Activated CD8-positive, alpha-beta memory T cell treated with anti-CD3 and anti-CD28 coated beads for 1 hour (primary cell): ENCODE measurements around the gene TXNRD3.

ENCODE experiments used
- DNase-seq, 2 donors: peaks; one replicate each; pipeline ENCODE4 v3.0.0-alpha.2; 2020; ENCODE audit warnings: low read depth in 1 of 2; ENCODE audit errors: extremely low read depth in 1 of 2

TXNRD3 gene

DNA sequence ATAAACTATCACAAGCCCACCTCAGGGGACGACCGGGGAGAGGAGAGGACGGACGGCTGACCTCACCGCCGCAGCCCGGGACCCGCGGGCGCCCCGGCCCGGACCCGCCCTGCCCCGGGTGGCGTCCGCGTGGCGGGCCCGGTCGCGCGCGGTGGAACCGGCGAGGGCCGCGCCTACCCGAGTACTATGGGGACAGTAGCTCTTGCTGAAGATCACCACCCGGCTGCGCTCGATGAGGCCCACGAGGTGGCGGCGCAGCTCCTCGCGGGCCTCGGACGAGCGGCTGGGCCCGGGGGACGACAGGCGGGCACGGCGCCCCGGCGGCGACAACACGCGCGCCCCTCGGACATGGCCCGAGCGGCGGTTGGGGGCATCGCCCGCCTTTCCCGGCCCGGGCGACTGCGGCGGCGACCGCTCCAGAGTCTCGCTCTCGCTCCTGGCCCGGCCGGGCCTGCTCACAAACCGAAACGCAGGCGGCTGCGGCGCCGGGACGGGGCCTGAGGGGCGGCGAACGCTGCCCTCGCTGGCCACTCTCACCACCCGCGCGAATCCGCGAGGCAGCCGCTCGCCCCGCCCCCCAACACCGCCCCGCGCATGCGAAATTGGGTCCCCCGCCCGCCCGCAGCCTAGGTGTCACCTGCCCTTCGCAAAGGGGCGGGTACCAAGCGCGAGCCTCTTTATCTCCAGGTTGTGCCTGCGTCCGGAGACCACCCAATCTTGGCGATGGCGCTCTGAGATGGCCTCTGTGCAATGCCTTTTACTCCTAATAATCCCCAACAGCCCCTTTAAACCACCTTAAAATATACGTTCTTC is at the start of gene TXNRD3:
Gene TXNRD3, minus strand, starts transcription at position 554 of the 813 bp plus-strand sequence.
- DNase-seq: peak; percentile 39 to 64

DNA sequence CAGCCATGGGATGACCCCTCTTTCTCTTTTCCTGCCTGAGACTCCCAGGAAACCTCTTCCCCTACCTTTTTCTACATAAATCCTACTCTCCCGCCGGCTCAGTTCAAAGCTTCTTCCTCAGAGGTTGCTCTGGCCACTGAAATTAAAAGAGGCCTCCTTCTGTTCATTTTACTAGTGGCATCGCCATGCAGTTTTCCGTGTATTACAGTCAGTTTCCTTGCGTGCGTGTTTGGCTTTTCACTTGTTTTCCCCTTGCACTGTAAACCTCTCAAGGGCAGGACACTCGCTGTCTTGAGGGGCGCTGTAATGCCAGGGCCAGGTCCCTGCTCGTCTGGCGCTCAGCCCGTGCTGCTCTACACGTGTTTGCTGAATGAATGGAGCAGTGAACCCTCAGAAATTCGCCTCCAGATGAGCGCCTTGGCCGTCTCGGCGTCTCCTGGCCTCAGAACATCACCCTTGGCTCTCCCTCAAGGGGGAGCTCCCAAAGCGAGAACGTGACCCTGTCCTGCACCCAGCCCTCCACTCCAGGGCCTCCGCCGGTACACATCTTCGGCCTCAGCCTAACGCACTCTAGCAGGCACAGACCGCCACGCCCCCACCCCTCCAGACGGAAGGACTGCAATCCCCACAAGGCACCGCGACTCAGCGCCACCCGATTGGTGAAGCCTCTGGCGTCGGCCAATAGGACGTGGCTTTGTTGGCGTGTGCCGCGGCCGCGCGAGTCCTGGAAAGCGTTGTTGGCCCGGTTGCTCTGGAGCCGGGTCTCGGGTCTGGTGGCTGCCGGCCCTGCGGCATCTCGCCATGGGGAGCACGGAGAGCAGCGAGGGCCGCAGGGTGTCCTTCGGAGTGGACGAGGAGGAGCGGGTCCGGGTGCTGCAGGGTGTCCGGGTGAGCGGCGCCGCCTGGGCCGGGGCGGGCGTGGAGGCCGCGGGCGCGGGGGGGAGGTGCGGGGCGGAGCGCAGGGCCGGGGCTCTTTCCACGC is 48.9 kb upstream of the TXNRD3 start, which contains the start of gene CHCHD6:
Gene CHCHD6, plus strand, starts transcription at position 729 of the 982 bp plus-strand sequence. Its CDS starts 73 bp downstream, at position 802.
- peak; percentile 90 to 92 for DNase-seq

DNA sequence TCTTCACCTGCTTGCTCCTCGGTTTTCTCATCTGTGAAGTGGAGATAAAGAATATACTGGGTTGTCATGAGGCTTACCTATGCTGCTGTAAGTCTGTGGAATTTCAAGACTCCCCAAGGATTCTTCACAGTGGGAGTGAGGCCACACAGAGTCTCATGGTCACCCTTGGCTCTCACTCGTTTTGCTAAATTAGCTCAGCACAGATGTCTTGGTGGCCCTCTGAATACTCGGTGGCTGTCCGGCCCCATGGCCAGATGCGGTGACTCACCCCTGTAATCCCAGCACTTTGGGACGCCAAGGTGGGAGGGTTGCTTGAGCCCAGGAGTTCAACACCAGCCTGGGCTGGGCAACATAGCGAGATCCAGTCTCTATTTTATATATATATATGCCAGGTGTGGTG is 44.1 kb upstream of the TXNRD3 start:
- DNase-seq: no peak

DNA sequence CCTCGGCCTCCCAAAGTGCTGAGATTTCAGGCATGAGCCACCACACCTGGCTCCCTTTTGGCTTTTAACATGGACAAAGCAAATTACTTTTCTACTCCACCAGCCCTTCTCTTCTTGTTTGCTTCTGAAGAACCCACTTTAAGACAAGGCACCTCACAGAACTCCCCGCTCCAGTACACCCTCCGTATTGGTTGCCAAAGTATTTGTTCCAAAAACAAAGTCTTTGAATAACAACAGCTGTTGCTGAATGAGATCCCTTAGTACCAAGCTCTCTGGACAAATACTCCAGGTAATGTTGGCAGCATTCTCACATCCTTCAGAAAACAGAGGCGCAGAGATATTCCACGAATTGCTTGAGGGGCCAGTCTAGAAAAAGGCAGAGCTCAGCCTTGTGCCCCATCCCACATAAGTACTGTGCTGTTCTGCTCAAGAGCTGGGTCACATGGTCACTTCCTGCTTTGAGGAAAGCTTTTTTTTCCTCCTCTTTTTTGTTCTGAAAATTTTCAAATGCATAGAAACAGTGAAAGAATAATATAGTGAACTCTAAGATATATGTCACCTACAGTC is 41.9 kb upstream of the TXNRD3 start:
- DNase-seq: no peak

DNA sequence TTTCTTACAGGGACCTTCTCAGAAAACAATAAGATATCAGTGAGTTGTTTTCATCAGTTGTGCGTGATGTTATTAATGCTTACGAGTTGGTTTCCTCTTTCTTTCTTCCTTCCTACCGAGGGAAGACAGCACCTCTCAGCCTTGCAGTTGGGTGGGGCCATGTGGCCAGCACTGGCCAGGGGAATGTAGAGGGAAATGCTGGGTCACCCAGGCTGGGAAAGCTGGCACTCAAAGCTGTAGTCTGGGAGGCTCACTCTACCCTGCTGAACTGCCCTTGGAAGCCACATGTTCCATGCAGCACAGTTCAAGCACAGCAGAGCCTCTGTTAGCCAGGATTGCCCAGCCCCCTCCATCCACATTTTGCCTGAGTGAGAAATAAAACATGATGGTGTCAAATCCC is 39.0 kb upstream of the TXNRD3 start:
- DNase-seq: no peak

DNA sequence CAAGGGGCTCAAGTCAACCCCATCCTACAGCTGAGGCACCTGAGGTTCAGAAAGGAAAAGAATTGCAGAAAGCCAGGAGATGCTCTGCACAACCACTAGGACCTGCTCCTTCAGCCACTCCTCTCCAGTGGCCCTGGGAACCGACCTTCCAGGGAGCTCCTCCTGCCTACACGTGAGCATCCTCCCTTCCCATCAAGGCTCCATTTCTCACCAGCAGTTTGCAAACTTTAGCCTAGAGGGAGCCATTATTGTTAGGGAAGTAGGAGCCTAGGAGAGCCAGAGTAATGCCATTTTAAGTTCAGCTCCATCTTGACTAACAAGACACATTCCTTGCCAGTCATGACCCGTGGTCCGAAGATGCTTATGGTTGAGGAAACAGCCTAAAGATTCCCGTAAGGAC is 37.9 kb upstream of the TXNRD3 start:
- no peak for DNase-seq

DNA sequence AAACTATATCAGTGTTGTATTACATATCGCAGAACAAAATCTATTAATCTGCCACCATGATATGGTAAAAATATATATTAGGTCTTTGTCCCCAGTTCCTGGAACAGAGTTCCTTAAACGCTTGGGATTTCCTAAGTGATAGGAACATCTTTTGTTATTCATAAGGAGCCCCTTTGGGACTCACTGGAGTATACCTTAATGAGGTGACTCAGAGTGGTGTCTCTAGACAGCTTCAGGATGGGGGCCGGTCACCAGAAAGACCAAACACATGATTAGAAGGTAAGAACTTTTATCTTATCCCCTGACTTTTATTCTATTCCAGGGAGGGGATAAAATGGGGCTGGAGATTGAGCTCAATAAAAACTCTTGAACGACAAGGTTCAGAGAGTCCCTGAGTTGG is 36.8 kb upstream of the TXNRD3 start:
- no peak for DNase-seq

DNA sequence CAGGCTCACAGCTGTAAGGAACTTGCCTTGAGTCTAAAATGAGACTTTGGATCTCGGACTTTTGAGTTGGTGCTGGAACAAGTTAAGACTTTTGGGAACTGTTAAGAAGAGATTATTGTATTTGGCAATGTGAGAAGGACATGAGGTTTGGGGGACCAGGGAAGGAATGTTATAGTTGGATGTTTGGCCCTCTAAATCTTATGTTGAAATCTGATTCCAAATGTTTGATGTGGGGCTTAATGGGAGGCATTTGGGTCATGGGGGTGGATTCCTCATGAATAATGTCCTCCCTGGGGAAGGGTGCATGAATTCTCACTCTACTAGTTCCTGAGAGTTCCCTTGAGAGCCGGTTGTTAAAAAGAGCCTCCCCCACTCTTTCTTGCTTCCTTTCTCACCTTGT is 30.6 kb upstream of the TXNRD3 start:
- DNase-seq: no peak

DNA sequence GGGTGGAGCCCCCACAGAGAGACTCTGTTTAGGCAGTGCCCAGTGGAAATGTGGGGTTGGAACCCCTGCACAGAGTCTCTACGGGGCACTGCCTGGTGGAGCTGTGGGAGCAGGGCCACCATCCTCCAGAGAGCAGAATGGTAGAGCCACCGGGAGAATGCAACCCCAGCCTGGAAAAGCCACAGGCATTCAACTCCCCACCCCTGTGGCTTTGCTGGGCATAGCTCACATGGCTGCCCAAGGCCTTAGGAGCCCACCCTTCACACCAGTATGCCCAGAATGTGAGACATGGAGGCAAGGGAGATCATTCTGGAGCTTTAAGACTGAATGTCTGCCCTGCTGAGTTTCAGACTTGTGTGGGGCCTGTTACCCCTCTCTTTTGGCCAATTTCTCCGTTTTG is 30.1 kb upstream of the TXNRD3 start:
- DNase-seq: no peak

DNA sequence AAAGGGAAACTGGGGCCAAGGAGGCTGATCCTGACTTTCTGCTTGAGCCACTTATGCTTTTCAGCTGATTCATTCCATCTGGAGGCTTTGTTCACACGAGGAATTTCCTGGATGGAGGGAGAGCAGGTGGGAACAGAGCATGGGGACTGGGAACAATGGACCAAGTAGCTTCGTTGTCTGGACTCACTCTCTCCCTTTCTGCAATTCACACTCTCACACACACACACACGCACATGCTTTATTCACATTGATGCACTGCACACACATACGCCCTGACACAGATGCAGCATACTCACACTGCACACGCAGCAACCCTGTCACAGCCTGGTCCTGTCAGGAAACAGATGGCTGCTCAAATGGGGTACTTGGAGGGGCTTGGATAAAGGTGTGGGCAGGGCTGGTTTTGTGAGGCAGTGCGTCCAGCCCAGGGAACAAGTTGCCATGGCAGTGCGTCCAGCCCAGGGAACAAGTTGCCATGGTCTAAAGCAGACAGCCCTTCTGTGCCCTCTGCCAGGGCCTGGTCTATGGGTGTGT is 29.4 kb upstream of the TXNRD3 start:
- no peak for DNase-seq

DNA sequence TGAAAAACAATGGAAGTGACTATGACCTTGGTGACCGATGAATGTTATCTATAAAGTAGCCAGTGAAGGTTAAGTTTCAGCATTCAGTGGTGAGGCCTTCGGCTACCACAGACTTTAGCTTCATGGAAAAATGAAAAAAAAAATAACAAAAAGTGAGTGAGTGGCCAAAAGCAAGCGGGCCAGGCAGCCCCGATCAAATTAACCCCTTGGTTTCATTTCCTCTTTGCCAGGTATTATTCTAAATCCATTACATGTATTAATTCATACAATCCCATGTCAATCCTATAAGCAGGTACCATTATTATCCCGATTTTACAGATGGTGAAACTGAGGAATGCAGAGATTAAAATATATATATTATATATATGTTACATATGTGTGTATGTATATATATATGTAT is 28.1 kb upstream of the TXNRD3 start:
- DNase-seq: no peak

DNA sequence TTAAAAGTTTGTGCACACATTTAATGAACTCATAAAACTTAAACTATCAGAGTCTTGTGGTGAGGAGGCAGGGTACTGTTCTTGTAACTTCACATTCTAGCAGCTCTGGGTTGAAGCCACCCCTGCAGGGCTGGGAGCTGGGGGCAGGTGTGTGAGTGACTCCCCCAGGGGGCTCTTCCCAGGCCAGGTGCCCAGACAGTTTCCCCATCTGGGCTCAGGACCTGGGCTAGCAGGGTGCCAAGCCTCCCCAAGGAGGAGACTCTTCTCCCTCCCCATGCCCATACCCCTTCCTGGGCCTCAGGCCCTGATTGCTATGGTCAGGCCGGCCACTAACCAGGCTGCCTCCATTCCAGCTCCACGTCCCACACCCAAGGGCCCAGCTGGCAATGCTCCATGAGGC is 27.1 kb upstream of the TXNRD3 start:
- DNase-seq: no peak

DNA sequence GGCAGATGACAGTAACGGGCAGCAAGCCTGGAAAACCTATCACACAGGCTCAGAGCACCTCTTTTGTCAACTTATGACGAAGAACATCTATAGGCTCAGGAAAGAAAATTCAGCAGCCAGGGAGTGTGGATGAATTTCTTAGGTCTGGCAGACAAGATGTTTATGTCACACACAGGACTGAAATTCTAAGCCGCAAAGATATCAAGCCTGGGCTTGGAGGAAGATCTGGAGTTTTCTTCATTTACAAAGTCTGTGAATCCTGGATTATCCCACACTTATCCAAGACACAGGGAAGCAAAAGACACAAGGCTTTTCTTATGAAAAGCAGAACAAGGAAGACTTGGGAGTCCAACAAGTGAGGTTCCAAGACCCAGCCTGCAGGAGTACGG is 25.7 kb upstream of the TXNRD3 start:
- DNase-seq: no peak

DNA sequence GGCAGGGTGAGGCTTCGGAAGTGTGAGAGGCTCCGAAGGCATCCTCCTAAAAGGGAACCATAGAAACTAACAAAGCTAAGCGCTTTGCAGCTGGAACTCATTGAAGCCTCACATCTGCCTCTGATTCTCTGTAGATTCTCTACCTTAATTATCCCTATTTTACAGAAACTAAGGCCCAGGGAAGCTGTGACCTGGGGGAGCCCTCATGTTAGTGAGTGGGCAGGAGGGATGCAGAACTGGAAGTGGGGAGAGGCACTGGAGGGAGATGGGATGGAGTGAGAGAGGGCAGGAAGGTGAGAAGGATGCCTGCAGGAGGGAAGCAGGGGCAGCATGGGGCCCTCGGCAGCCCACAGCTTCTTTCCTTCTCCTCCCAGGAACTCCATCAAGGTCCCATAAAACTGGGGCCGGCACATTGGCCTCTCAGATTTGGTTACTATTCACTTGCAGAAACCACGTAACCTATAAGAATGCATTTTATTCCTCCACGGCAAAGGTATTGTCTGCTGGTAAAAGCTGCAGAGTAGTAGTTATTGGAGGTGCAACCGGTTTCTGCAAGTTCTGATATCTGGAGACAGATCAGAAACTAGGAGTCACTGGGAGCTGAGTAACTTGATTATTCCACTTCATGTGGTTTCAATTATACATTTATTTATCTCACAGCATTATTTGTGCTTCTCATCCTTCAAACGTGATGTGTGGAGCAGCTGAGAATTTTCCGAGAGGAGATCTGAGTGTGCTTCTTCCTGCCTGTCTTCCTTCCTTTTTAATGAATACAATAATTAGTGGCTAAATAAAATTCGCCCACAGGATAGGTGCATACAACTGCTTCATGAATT is 25.1 kb upstream of the TXNRD3 start:
- no peak for DNase-seq

DNA sequence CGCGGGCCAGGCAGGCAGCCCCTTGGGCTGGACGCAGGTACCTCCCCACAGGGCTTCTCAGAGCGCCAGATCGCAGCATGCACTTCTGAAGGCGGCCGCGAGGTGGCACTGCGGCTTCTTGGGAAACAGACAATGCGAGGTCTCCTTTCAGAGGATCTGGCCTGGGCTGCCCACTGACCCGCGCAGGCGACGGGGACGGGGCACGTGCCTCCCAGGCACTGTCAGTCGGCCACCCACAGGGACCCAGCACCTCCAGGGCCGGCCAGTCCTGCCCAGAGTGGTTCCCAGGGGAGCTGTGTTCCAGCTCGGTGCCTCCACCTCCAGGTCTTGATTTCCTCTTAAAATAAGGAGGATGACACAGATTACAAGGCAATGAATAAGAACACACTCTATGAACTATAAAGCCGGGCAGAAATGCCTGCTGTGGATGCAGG is 24.4 kb upstream of the TXNRD3 start:
- peak; percentile 42 to 70 for DNase-seq

DNA sequence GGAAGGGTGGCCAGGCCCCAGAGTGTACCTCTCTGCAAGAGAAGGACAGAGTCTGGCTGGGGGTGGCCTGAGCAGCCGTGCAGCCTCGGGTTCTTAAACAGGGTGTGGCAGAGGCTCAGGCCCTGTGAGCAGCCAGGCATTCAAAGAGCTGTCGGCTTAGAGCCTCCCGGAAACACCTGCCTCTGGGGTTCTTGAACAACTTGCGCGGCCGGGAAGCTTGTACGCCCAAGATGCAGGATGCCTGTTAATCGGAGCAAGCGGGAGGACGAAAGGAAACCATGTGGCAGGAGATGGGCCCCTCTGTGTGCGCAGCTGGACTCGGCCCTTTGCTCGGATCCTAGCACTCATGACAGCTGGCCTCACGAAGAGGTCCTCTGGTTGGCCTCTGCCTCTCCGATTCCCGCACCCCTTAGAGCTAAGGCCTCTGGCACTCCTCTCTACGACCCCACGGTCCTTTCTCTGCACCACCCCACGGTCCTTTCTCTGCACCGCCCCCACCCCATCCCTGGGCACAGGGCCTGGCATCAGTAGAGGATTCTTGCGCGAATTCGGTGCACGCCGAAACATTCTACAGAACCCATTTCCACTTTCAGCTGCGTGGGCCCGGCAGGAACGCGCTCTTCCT is 23.9 kb upstream of the TXNRD3 start:
- no peak for DNase-seq

DNA sequence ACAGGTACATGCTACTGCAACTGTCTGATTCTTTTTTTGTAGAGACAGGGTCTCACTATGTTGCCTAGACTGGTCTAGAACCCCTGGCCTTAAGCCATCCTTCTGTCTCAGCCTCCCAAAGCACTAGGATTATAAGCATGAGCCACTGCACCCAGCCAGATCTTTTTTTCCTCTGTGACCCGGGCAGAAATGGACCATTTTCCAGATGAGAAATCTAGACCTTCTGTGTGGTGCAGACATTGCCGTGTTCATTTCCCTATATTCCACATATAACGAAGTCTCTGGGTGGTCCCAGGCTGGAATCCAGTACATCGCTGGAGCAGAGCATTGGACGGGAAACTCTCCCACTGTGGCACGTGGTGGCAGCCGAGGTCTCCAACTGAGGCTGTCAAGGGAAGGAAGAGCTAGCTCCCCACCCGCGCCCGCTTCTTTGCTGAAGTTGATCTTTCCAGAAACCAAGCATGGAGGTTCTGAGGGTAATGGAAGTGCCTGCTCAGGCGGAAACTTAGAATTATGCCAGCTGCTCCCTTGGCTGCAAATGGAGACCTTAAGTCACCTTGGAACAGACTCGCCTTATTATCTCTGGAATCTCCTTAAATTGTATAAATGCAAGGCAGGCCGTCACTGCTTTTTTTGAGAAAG is 23.1 kb upstream of the TXNRD3 start:
- no peak for DNase-seq

DNA sequence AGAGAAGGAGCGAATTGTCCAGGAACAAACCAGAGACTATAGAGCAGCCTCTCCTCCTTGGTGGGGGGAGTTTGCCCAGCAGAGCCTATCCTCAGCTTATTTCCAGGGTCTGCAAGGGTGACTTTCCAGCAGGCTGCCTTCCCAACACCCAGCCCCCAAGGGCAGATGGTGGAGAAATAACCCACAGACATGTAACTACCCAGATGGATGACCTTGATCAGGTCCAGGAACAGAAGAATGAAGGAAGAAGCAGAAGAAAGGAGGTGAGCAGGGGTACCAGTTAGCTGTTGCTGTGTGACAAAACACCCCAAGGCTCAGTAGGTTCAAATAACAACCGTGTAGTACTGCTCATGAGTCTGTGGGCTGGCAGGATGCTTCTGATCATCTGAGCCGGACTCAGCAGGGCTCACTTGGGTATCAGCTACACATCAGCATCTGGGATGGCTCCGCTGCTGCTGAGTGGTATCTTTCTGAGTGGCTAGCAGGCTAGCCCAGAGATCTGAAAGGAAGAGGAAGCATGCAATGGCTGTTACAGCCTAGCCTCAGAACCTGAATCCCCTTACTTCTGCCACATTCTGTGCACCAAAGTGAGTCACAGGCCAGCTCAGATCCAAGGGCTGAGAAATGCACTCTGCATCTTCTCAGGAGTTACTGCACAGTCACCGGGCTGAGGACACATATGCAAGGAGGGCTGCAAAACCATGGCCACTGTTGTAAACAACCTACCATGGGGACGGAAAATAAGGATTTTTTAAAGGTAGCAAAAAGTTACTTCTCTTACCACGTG is 22.2 kb upstream of the TXNRD3 start:
- no peak for DNase-seq
